ENCODE measurements around the gene RBM45.

The RBM45 gene

GRCh38 chr2:178112202-178113152, at the start of gene RBM45:
TSS of gene RBM45 (plus strand) at chr2:178112437. CDS start at chr2:178112547, 110 bp downstream.
- DNase-seq (ENCODE audit: extremely low read depth, insufficient read length): peak; percentile 93
- Histone ChIP-seq H3K27me3 (replicated peaks; ENCODE audit: control insufficient read depth, insufficient read depth, low read length) (no peaks in the 10 kb centered on the region), H3K36me3 (ENCODE audit: control insufficient read depth, insufficient read depth, low read length) (no peaks in the 10 kb centered on the region; the same call in 1 of the 2 replicates), H3K4me3 (replicated peaks; ENCODE audit: low read depth, low read length) (peak within 1 kb of the TSS; percentile 76)
- peak; percentile 99 for TF ChIP-seq CTCF (IDR thresholded peaks at IDR 0.05; ENCODE audit: insufficient read depth, low read length, poor library complexity, severe bottlenecking)

- TF ChIP-seq CTCF (IDR thresholded peaks at IDR 0.05; ENCODE audit: insufficient read depth, low read length, poor library complexity, severe bottlenecking): no peak
- Histone ChIP-seq H3K4me3 (replicated peaks; ENCODE audit: low read depth, low read length) (no peak overlapping the region), H3K36me3 (ENCODE audit: control insufficient read depth, insufficient read depth, low read length) (no peaks in the 10 kb centered on the region), H3K27me3 (replicated peaks; ENCODE audit: control insufficient read depth, insufficient read depth, low read length) (no peaks in the 10 kb centered on the region)
- no peak for DNase-seq (ENCODE audit: extremely low read depth, insufficient read length)
Observed at GRCh38 chr2:178066324-178066723, 45.9 kb upstream of the RBM45 start.

GRCh38 chr2:178066890-178067669, 45.2 kb upstream of the RBM45 start:
- Histone ChIP-seq H3K27me3 (replicated peaks; ENCODE audit: control insufficient read depth, insufficient read depth, low read length) (no peaks in the 10 kb centered on the region), H3K4me3 (replicated peaks; ENCODE audit: low read depth, low read length) (no peak overlapping the region), H3K36me3 (ENCODE audit: control insufficient read depth, insufficient read depth, low read length) (no peaks in the 10 kb centered on the region)
- no peak for TF ChIP-seq CTCF (IDR thresholded peaks at IDR 0.05; ENCODE audit: insufficient read depth, low read length, poor library complexity, severe bottlenecking)
- DNase-seq (ENCODE audit: extremely low read depth, insufficient read length): no peak

GRCh38 chr2:178068823-178069454, 43.3 kb upstream of the RBM45 start:
- TF ChIP-seq CTCF (IDR thresholded peaks at IDR 0.05; ENCODE audit: insufficient read depth, low read length, poor library complexity, severe bottlenecking): no peak
- Histone ChIP-seq H3K4me3 (replicated peaks; ENCODE audit: low read depth, low read length) (no peak overlapping the region), H3K27me3 (replicated peaks; ENCODE audit: control insufficient read depth, insufficient read depth, low read length) (no peaks in the 10 kb centered on the region), H3K36me3 (ENCODE audit: control insufficient read depth, insufficient read depth, low read length) (no peaks in the 10 kb centered on the region)
- DNase-seq (ENCODE audit: extremely low read depth, insufficient read length): no peak

GRCh38 chr2:178069551-178069950, 42.7 kb upstream of the RBM45 start:
- DNase-seq (ENCODE audit: extremely low read depth, insufficient read length): no peak
- Histone ChIP-seq H3K4me3 (replicated peaks; ENCODE audit: low read depth, low read length) (no peak overlapping the region), H3K36me3 (ENCODE audit: control insufficient read depth, insufficient read depth, low read length) (no peaks in the 10 kb centered on the region)

More at GRCh38 chr2:178069551-178069950, 42.7 kb upstream of the RBM45 start:
- TF ChIP-seq CTCF (IDR thresholded peaks at IDR 0.05; ENCODE audit: insufficient read depth, low read length, poor library complexity, severe bottlenecking): no peak
- H3K27me3 ChIP-seq (replicated peaks; ENCODE audit: control insufficient read depth, insufficient read depth, low read length): no peaks in the 10 kb centered on the region
